ENCODE data around the gene PTPN3.

- no peak for TF ChIP-seq POLR2A (IDR thresholded peaks at IDR 0.05)
- TF ChIP-seq, protein P1, sequence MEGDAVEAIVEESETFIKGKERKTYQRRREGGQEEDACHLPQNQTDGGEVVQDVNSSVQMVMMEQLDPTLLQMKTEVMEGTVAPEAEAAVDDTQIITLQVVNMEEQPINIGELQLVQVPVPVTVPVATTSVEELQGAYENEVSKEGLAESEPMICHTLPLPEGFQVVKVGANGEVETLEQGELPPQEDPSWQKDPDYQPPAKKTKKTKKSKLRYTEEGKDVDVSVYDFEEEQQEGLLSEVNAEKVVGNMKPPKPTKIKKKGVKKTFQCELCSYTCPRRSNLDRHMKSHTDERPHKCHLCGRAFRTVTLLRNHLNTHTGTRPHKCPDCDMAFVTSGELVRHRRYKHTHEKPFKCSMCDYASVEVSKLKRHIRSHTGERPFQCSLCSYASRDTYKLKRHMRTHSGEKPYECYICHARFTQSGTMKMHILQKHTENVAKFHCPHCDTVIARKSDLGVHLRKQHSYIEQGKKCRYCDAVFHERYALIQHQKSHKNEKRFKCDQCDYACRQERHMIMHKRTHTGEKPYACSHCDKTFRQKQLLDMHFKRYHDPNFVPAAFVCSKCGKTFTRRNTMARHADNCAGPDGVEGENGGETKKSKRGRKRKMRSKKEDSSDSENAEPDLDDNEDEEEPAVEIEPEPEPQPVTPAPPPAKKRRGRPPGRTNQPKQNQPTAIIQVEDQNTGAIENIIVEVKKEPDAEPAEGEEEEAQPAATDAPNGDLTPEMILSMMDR (IDR thresholded peaks at IDR 0.05): no peak
These were observed 14.2 kb downstream of the PTPN3 start for GRCh38 chr9:109483744-109484429.
